Subcutaneous abdominal adipose tissue (tissue), 5 donors: Measurements from ENCODE around the gene HK3.
"Not testable (repeated sequence)": the region's sequence is repeated elsewhere in the genome, so short reads cannot be mapped to it uniquely, and the experiment has no call there.

Experiments used
- H3K27ac ChIP-seq: one replicate; pipeline ENCODE4 v1.7.0; 2013; ENCODE audit warnings: low read depth, mild to moderate bottlenecking, inconsistent platforms, low read length, moderate library complexity
- H3K27me3 ChIP-seq, 5 donors: one replicate each; pipeline ENCODE4 v1.7.0; 2013; ENCODE audit warnings: low read length in 5 of 5, inconsistent platforms in 1 of 5; ENCODE audit not compliant: control insufficient read depth in 5 of 5, insufficient read depth in 4 of 5
- H3K36me3 ChIP-seq, 5 donors: one replicate each; pipeline ENCODE4 v1.7.0; 2013; ENCODE audit warnings: low read length in 5 of 5; ENCODE audit not compliant: control insufficient read depth in 5 of 5, insufficient read depth in 5 of 5
- H3K4me1 ChIP-seq, 5 donors: one replicate each; pipeline ENCODE4 v1.7.0; 2013; ENCODE audit warnings: low read length in 5 of 5, mild to moderate bottlenecking in 3 of 5, moderate library complexity in 1 of 5; ENCODE audit not compliant: control insufficient read depth in 5 of 5, insufficient read depth in 5 of 5
- H3K4me3 ChIP-seq, 5 donors: one replicate each; pipeline ENCODE4 v1.7.0; 2013; ENCODE audit warnings: low read length in 5 of 5, low read depth in 1 of 5
- H3K9ac ChIP-seq, 5 donors: one replicate each; pipeline ENCODE4 v1.7.0; 2013; ENCODE audit warnings: low read length in 5 of 5, mild to moderate bottlenecking in 4 of 5, moderate library complexity in 3 of 5
- H3K9me3 ChIP-seq, 5 donors: one replicate each; pipeline ENCODE4 v1.7.0; 2013; ENCODE audit warnings: low read length in 5 of 5; ENCODE audit not compliant: control insufficient read depth in 5 of 5
- donor health status: healthy.
- donor health status: healthy.
- donor health status: healthy.
- donor health status: healthy.
- donor health status: healthy.

Gene HK3

GRCh38 chr5:176872586-176872985 lies 26.6 kb downstream of the HK3 start:
- H3K9ac ChIP-seq, H3K9me3 ChIP-seq, H3K4me3 ChIP-seq, H3K4me1 ChIP-seq, H3K27ac ChIP-seq, H3K36me3 ChIP-seq: not testable (repeated sequence)
- H3K27me3 ChIP-seq, result peaks cover 14 to 43% (median 30%) of the 10 kb centered on the region in 5 donors

DNA sequence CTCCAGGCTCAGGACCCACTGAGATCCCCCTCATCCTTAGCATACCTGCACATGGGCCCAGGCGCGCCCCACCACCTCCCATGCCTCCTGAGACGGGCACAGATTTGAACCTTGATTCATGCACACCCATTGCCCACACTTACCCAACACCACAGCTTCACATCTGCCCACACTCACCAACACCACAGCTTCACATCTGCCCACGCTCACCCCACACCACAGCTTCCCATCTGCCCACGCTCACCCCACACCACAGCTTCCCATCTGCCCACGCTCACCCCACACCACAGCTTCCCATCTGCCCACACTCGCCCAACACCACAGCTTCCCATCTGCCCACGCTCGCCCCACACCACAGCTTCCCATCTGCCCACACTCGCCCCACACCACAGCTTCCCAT lies 28.5 kb downstream of the HK3 start:
- peaks cover 14 to 44% (median 31%) of the 10 kb centered on the region in 5 donors for H3K27me3 ChIP-seq
- not testable (repeated sequence) for H3K9ac ChIP-seq, H3K27ac ChIP-seq, H3K4me1 ChIP-seq, H3K9me3 ChIP-seq, H3K4me3 ChIP-seq, H3K36me3 ChIP-seq

GRCh38 chr5:176870110-176870591 lies 29.0 kb downstream of the HK3 start:
- Histone ChIP-seq H3K27me3 (peaks cover 10 to 45% (median 35%) of the 10 kb centered on the region in 5 donors), H3K9ac (no peak overlapping the region), H3K36me3 (no peaks in the 10 kb centered on the region), H3K9me3 (no peaks in the 10 kb centered on the region), H3K4me1 (no peaks in the 10 kb centered on the region), H3K4me3 (no peak overlapping the region), H3K27ac (no peak overlapping the region)

GRCh38 chr5:176869501-176870109 lies 29.5 kb downstream of the HK3 start:
- H3K9me3 ChIP-seq, result no peaks in the 10 kb centered on the region
- no peak overlapping the region for H3K9ac ChIP-seq
- H3K4me1 ChIP-seq, result no peaks in the 10 kb centered on the region
- no peaks in the 10 kb centered on the region for H3K36me3 ChIP-seq
- peaks cover 13 to 51% (median 39%) of the 10 kb centered on the region in 5 donors for H3K27me3 ChIP-seq
- no peak overlapping the region for H3K27ac ChIP-seq
- H3K4me3 ChIP-seq, result no peak overlapping the region

DNA sequence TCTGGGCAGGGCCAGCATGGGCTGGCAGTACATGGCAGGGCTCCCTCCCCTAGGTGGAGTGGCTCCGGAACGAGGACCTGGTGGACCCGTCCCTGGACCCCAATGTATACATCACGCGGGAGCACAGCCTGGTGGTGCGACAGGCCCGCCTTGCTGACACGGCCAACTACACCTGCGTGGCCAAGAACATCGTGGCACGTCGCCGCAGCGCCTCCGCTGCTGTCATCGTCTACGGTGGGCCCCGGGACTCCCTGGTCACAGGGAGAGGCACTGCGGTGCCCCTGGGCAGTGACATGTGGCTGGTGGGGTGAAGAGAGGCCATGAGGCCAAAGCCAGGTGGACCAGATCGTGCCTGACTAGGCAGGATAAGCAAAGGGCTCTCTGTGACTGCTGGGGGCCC lies 30.4 kb downstream of the HK3 start:
- Histone ChIP-seq H3K27ac (no peak overlapping the region), H3K4me3 (no peak overlapping the region), H3K4me1 (no peaks in the 10 kb centered on the region), H3K9me3 (no peaks in the 10 kb centered on the region), H3K36me3 (no peaks in the 10 kb centered on the region), H3K9ac (no peak overlapping the region), H3K27me3 (peaks cover 14 to 53% (median 45%) of the 10 kb centered on the region in 5 donors)

DNA sequence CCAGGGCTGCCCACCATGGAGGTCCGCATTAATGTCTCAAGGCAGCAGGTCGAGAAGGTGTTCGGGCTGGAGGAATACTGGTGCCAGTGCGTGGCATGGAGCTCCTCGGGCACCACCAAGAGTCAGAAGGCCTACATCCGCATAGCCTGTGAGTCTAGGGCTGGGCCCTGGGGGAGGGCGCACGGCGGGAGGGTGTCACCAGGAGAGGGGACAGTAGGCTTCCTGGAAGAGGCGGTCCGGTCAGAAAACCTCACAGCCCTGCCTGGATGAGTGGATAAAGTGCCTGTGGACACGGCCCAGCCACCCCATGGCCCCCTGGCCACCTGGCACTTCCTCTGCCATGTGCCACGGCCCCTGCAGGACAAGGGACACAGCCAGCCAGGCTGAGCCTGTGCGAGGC lies 31.0 kb downstream of the HK3 start:
- Histone ChIP-seq H3K27me3 (peaks cover 17 to 56% (median 46%) of the 10 kb centered on the region in 5 donors), H3K9ac (no peak overlapping the region)

DNA sequence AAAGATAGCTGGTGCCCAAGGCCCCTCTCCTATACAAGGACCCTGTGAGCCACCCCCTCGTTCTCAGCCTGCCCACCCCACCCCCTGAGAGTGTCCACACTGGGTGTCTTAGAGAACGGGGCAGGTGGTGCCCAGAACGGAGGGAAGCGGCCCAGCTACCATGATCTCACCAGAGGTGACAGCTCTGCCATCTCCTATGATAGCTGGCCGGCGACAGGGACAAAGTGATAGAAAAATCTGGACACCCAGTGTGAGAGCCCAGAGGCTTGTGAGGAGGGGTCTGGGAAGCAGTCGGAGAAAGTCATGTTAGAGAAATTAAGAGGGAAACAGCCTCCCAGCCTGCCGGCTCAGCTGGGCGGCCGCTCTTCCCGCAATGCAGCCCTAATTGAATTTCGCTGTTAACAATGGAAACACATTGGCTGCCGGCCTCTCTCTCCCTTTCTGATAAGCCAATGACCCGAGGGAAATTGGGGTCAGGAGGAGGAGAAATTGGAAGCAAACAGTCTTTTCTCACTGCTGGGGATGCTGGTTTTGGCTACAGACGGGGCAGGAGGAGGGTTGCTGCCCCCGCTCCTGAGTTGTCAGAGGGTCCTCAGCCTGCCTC lies 32.3 kb downstream of the HK3 start:
- Histone ChIP-seq H3K4me3 (no peak overlapping the region), H3K4me1 (no peaks in the 10 kb centered on the region), H3K27me3 (peaks cover 29 to 68% (median 59%) of the 10 kb centered on the region in 5 donors), H3K36me3 (no peaks in the 10 kb centered on the region), H3K9me3 (no peaks in the 10 kb centered on the region), H3K27ac (no peak overlapping the region), H3K9ac (no peak overlapping the region)

More for the DNA sequence above, 31.0 kb downstream of the HK3 start:
- H3K9me3 ChIP-seq, result no peaks in the 10 kb centered on the region
- H3K36me3 ChIP-seq, result no peaks in the 10 kb centered on the region
- H3K4me1 ChIP-seq, result no peaks in the 10 kb centered on the region
- H3K4me3 ChIP-seq, result no peak overlapping the region
- no peak overlapping the region for H3K27ac ChIP-seq

DNA sequence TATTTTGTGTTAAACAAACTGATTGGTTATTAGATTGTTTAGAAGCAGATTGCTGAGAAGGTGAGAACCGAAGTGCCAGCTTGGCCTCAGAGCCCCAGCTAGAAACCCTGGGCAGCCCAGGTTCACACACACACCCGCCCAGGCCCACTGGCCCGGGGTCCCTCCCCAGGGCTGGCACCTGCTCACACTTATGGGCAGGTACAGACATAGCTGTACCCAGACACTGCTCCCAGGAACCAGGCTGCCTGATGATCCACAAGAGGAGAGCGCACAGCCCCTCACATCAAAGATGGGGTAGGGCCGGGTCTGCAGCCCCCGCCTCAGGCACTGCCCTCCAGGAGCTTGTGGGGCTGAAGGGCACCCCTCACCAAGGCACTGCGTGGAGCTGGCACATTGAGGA lies 33.2 kb downstream of the HK3 start:
- Histone ChIP-seq H3K36me3 (no peaks in the 10 kb centered on the region), H3K27ac (no peak overlapping the region), H3K4me1 (no peaks in the 10 kb centered on the region), H3K9me3 (no peaks in the 10 kb centered on the region), H3K4me3 (no peak overlapping the region), H3K9ac (no peak overlapping the region), H3K27me3 (peaks cover 35 to 76% (median 67%) of the 10 kb centered on the region in 5 donors)

DNA sequence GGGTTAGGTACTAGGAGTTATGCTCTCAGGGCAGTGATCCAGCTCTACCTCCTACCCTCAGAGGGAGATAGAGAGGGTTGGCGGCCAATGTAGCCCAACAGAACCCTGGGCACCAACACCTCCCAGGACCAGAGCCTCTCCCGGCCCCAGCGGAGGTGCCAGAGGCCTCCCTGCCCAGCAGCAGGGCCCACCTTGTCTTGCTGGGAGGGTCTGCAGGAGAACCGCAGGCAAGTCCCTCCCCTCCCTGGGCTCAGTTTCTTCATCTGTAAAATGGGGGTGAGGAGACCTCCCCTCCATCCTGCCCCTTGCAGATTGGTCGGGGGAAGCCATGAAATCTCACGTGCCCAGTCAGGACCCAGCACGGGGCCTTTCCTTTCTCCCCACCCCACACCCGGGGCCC lies 34.4 kb downstream of the HK3 start:
- H3K9me3 ChIP-seq, result no peaks in the 10 kb centered on the region
- H3K4me1 ChIP-seq, result no peaks in the 10 kb centered on the region
- H3K4me3 ChIP-seq, result no peak overlapping the region
- H3K27me3 ChIP-seq, result peaks cover 40 to 84% (median 74%) of the 10 kb centered on the region in 5 donors
- H3K36me3 ChIP-seq, result no peaks in the 10 kb centered on the region
- H3K27ac ChIP-seq, result no peak overlapping the region
- no peak overlapping the region for H3K9ac ChIP-seq

DNA sequence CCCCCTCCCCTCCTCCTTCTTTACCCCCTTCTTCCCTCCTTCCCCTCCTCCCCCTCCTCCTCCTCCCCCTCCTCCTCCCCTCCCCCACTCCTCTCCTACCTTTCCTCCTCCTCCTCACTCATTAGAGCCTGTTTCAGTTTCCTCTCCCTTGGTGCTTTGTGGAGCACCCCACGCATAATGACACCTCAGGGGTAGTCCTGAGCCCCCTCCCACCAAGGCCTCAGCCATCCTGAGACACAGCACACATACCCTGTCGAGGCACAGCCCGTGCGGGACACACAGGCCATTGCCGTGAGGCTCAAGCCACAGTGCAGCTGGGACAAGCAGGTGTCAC lies 35.4 kb downstream of the HK3 start:
- Histone ChIP-seq H3K4me3 (no peak overlapping the region), H3K4me1 (no peaks in the 10 kb centered on the region), H3K9ac (no peak overlapping the region), H3K36me3 (no peaks in the 10 kb centered on the region), H3K27ac (no peak overlapping the region), H3K9me3 (no peaks in the 10 kb centered on the region), H3K27me3 (peaks cover 42 to 80% (median 74%) of the 10 kb centered on the region in 5 donors)
